Choroid plexus epithelial cell (primary cell): ENCODE measurements around the gene MRM2.

ENCODE experiments used
- DNase-seq: peaks from one replicate; pipeline ENCODE4 v3.0.0-alpha.2; 2010; ENCODE audit warnings: low read depth
- H3K4me3 ChIP-seq: 2 replicates; pipeline ENCODE4 v1.5.1; 2011; ENCODE audit warnings: low read depth, mild to moderate bottlenecking, control low read depth, low read length, moderate library complexity
- CTCF ChIP-seq: conservative IDR thresholded peaks from 2 replicates; pipeline ENCODE4 v1.5.1; 2011; ENCODE audit warnings: low read depth, mild to moderate bottlenecking, control low read depth, inconsistent platforms, low read length, moderate library complexity

The MRM2 gene

DNA sequence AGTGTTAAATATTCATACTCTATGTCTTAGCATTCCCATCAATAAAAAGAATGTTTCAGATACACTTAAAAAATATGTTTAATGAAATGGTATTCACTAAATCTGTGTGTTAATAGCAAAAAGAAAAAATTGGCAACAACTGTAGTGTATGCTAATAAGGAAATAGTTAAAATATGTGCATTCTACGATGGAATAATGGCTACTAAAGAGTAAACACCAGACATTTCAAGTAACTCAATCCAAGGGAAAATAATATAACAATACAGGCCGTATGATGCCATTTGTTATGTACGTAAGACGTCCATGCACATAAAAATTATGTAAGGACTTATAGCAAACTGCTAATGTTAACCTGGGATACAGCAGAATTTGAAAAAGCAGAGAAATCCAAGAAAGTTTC, 55.8 kb downstream of the MRM2 start:
- no peak for TF ChIP-seq CTCF
- DNase-seq = no peak
- no peak overlapping the region for H3K4me3 ChIP-seq

GRCh38 chr7:2185715-2186114, 56.3 kb downstream of the MRM2 start:
- no peak for DNase-seq
- no peak overlapping the region for H3K4me3 ChIP-seq
- TF ChIP-seq CTCF = no peak
